CD4-positive, alpha-beta memory T cell (primary cell): ENCODE measurements around the gene FOXK2. TPM values are rescaled to one million over a fixed set of nuclear protein-coding genes. Genes with fewer than 3 reads are reported as not detected.

Experiments used
- polyA plus RNA-seq, 2 donors: library from polyadenylated mRNA; unstranded; fragments of 300-500 nt; fragmentation: Illumina TruSeq; gene quantifications; one replicate each; pipeline ENCODE4 v1.2.3, GENCODE V29; 2021
- total RNA-seq, 2 experiments: library from RNA; stranded (reverse); gene quantifications; one replicate each; pipeline ENCODE4 v1.2.3, GENCODE V29; 2021

Gene FOXK2
- total and polyA plus RNA-seq, 4 experiments from 2014 or later = 1.3 to 57.5 (median 29.1) TPM

Other genes starting within 250 kb of the FOXK2 start
- 100 to 1,000 TPM; 182 TPM for gene CSNK1D, start 246.0 kb upstream of the FOXK2 start, total RNA-seq
- 10 to 100 TPM; 31.6 to 77.2 TPM for gene CSNK1D, start 246.0 kb upstream of the FOXK2 start, polyA plus RNA-seq
- 10 to 100 TPM; 40.9 to 41.0 TPM for gene CD7, start 202.1 kb upstream of the FOXK2 start, total RNA-seq
- 10 to 100 TPM; 53.1 to 82.6 TPM for gene CD7, start 202.1 kb upstream of the FOXK2 start, polyA plus RNA-seq
- gene SECTM1, start 186.0 kb upstream of the FOXK2 start, total RNA-seq = 1 to 10 TPM; 5.3 to 6.1 TPM
- 1 to 10 TPM; 2.2 to 4.3 TPM for gene SECTM1, start 186.0 kb upstream of the FOXK2 start, polyA plus RNA-seq
- gene TEX19, start 160.5 kb upstream of the FOXK2 start, total RNA-seq = not detected
- gene TEX19, start 160.5 kb upstream of the FOXK2 start, polyA plus RNA-seq = not detected
- gene UTS2R, start 148.0 kb upstream of the FOXK2 start, total RNA-seq = not detected
- not detected for gene UTS2R, start 148.0 kb upstream of the FOXK2 start, polyA plus RNA-seq
- 100 to 1,000 TPM; 105 to 113 TPM for gene HEXD, start 101.4 kb upstream of the FOXK2 start, total RNA-seq
- gene HEXD, start 101.4 kb upstream of the FOXK2 start, polyA plus RNA-seq = 10 to 100 TPM; 12.6 to 15.1 TPM
- gene OGFOD3, start 101.1 kb upstream of the FOXK2 start, total RNA-seq = 10 to 100 TPM; 28.8 to 30.3 TPM
- 10 to 100 TPM; 23.4 to 36.1 TPM for gene OGFOD3, start 101.1 kb upstream of the FOXK2 start, polyA plus RNA-seq
- gene CYBC1, start 69.0 kb upstream of the FOXK2 start, total RNA-seq = 100 to 1,000 TPM; 236 to 249 TPM
- gene CYBC1, start 69.0 kb upstream of the FOXK2 start, polyA plus RNA-seq = 100 to 1,000 TPM; 166 to 237 TPM
- 10 to 100 TPM; 80.8 to 82.9 TPM for gene NARF, start 61.0 kb upstream of the FOXK2 start, total RNA-seq
- 100 to 1,000 TPM in 1 of 2 donors, 10 to 100 TPM in 1; 94.2 to 146 TPM for gene NARF, start 61.0 kb upstream of the FOXK2 start, polyA plus RNA-seq
- gene WDR45B, start 128.7 kb downstream of the FOXK2 start, total RNA-seq = 10 to 100 TPM; 66.3 to 66.7 TPM
- gene WDR45B, start 128.7 kb downstream of the FOXK2 start, polyA plus RNA-seq = 10 to 100 TPM; 35.1 to 48.4 TPM
- gene RAB40B, start 179.0 kb downstream of the FOXK2 start, total RNA-seq = 1 to 10 TPM; 5.1 to 5.8 TPM
- 1 to 10 TPM; 2.6 to 4.0 TPM for gene RAB40B, start 179.0 kb downstream of the FOXK2 start, polyA plus RNA-seq
- 10 to 100 TPM; 36.6 to 37.6 TPM for gene FN3KRP, start 197.0 kb downstream of the FOXK2 start, total RNA-seq
- 10 to 100 TPM; 24.6 to 65.2 TPM for gene FN3KRP, start 197.0 kb downstream of the FOXK2 start, polyA plus RNA-seq
- gene FN3K, start 215.9 kb downstream of the FOXK2 start, total RNA-seq = 1 to 10 TPM; 5.3 to 8.1 TPM
- under 1 TPM; 0.26 to 0.77 TPM for gene FN3K, start 215.9 kb downstream of the FOXK2 start, polyA plus RNA-seq
- 100 to 1,000 TPM; 257 to 263 TPM for gene TBCD, start 232.3 kb downstream of the FOXK2 start, total RNA-seq
- 100 to 1,000 TPM; 102 to 126 TPM for gene TBCD, start 232.3 kb downstream of the FOXK2 start, polyA plus RNA-seq